H9 (cell line): ENCODE measurements around the gene KSR1. TPM values are rescaled to one million over a fixed set of nuclear protein-coding genes. Genes with fewer than 3 reads are reported as not detected.

Source experiments
- DNase-seq: peaks from one replicate; pipeline ENCODE4 v3.0.0-alpha.2; 2017
- H2AFZ ChIP-seq: one replicate; pipeline ENCODE4 v1.6.1; 2013; ENCODE audit warnings: mild to moderate bottlenecking, low read length, control low read depth, moderate library complexity
- H2AK5ac ChIP-seq: 2 replicates; pipeline ENCODE4 v1.6.1; 2013; ENCODE audit warnings: low read length, control low read depth, mixed read lengths; ENCODE audit not compliant: insufficient read length
- H2BK120ac ChIP-seq: one replicate; pipeline ENCODE4 v1.6.1; 2013; ENCODE audit warnings: low read depth, mild to moderate bottlenecking, low read length, control low read depth, inconsistent platforms; ENCODE audit not compliant: poor library complexity, severe bottlenecking
- H2BK12ac ChIP-seq: 2 replicates; pipeline ENCODE4 v1.6.1; 2013; ENCODE audit warnings: low read length, control low read depth, mixed read lengths, low read depth; ENCODE audit not compliant: insufficient read length
- H2BK15ac ChIP-seq: 2 replicates; pipeline ENCODE4 v1.6.1; 2013; ENCODE audit warnings: low read depth, low read length, control low read depth
- H2BK20ac ChIP-seq: one replicate; pipeline ENCODE4 v1.6.1; 2013; ENCODE audit warnings: low read depth, mild to moderate bottlenecking, low read length, control low read depth, inconsistent platforms; ENCODE audit not compliant: poor library complexity, severe bottlenecking
- H2BK5ac ChIP-seq: 2 replicates; pipeline ENCODE4 v1.6.1; 2013; ENCODE audit warnings: low read length, control low read depth, mixed read lengths; ENCODE audit not compliant: insufficient read length
- H3K14ac ChIP-seq: 2 replicates; pipeline ENCODE4 v1.6.1; 2013; ENCODE audit warnings: low read length, control low read depth; ENCODE audit not compliant: insufficient read depth
- H3K18ac ChIP-seq: 2 replicates; pipeline ENCODE4 v1.6.1; 2013; ENCODE audit warnings: low read depth, mild to moderate bottlenecking, mixed read lengths, low read length, control low read depth; ENCODE audit not compliant: insufficient read length
- H3K23ac ChIP-seq: 2 replicates; pipeline ENCODE4 v1.6.1; 2013; ENCODE audit warnings: low read length, control low read depth, mixed read lengths, low read depth; ENCODE audit not compliant: insufficient read length
- H3K23me2 ChIP-seq: 2 replicates; pipeline ENCODE4 v1.6.1; 2013; ENCODE audit warnings: low read depth, mild to moderate bottlenecking, mixed read lengths, low read length, control low read depth; ENCODE audit not compliant: insufficient read length, poor library complexity, severe bottlenecking
- H3K27ac ChIP-seq: 2 replicates; pipeline ENCODE4 v1.5.1; 2013; ENCODE audit warnings: low read length, control low read depth, mixed read lengths, low read depth; ENCODE audit not compliant: insufficient read length
- H3K27me3 ChIP-seq: 2 replicates; pipeline ENCODE4 v1.6.1; 2013; ENCODE audit warnings: low read length, control low read depth, inconsistent platforms; ENCODE audit not compliant: insufficient read depth
- H3K4ac ChIP-seq: 2 replicates; pipeline ENCODE4 v1.6.1; 2013; ENCODE audit warnings: low read depth, mild to moderate bottlenecking, control low read depth, inconsistent platforms, low read length, moderate library complexity
- H3K4me1 ChIP-seq: 2 replicates; pipeline ENCODE4 v1.6.1; 2013; ENCODE audit warnings: low read length, control low read depth, inconsistent platforms; ENCODE audit not compliant: insufficient read depth
- H3K4me2 ChIP-seq: 2 replicates; pipeline ENCODE4 v1.6.1; 2013; ENCODE audit warnings: low read length, control low read depth, mixed read lengths; ENCODE audit not compliant: insufficient read length, insufficient read depth
- H3K56ac ChIP-seq: 2 replicates; pipeline ENCODE4 v1.6.1; 2013; ENCODE audit warnings: low read depth, mild to moderate bottlenecking, mixed read lengths, low read length, control low read depth; ENCODE audit not compliant: insufficient read length
- H3K79me1 ChIP-seq: 2 replicates; pipeline ENCODE4 v1.6.1; 2013; ENCODE audit warnings: low read depth, mild to moderate bottlenecking, moderate library complexity, low read length, control low read depth, inconsistent platforms; ENCODE audit not compliant: insufficient read depth, poor library complexity, severe bottlenecking
- H3K79me2 ChIP-seq: 2 replicates; pipeline ENCODE4 v1.6.1; 2013; ENCODE audit warnings: low read length, control low read depth, inconsistent platforms; ENCODE audit not compliant: insufficient read depth
- H3K9ac ChIP-seq: 2 replicates; pipeline ENCODE4 v1.6.1; 2013; ENCODE audit warnings: low read length, control low read depth, mixed read lengths; ENCODE audit not compliant: insufficient read length; ENCODE audit errors: extremely low read depth
- H3K9me3 ChIP-seq: one replicate; pipeline ENCODE4 v1.6.1; 2013; ENCODE audit warnings: low read depth, low read length, inconsistent platforms; ENCODE audit not compliant: control insufficient read depth
- H3T11ph ChIP-seq: one replicate; pipeline ENCODE4 v1.6.1; 2013; ENCODE audit warnings: mild to moderate bottlenecking, low read length, control low read depth, inconsistent platforms
- H4K20me1 ChIP-seq: one replicate; pipeline ENCODE4 v1.6.1; 2013; ENCODE audit not compliant: control insufficient read depth, insufficient read length, insufficient read depth
- H4K5ac ChIP-seq: 2 replicates; pipeline ENCODE4 v1.6.1; 2013; ENCODE audit warnings: low read depth, mild to moderate bottlenecking, mixed read lengths, low read length, control low read depth; ENCODE audit not compliant: insufficient read length
- H4K8ac ChIP-seq: replicated peaks from 2 replicates; pipeline ENCODE4 v1.6.1; 2013; ENCODE audit warnings: low read length, control low read depth, mixed read lengths, low read depth; ENCODE audit not compliant: insufficient read length
- H4K91ac ChIP-seq: 2 replicates; pipeline ENCODE4 v1.6.1; 2013; ENCODE audit warnings: low read depth, mild to moderate bottlenecking, moderate library complexity, mixed read lengths, low read length, control low read depth; ENCODE audit not compliant: insufficient read length
- H3K27ac Mint-ChIP-seq, 3 experiments: 2 replicates in 2 of 3; 3 replicates in 1 of 3; pipeline ENCODE4 v1.8.0; 2020 to 2021; ENCODE audit warnings: mixed read lengths in 3 of 3, mild to moderate bottlenecking in 1 of 3, moderate library complexity in 1 of 3
- H3K27me3 Mint-ChIP-seq: 2 replicates; pipeline ENCODE4 v1.8.0; 2021; ENCODE audit warnings: low read depth, mild to moderate bottlenecking, moderate library complexity, mixed read lengths
- H3K36me3 Mint-ChIP-seq, 3 experiments: 2 replicates in 2 of 3; 3 replicates in 1 of 3; pipeline ENCODE4 v1.8.0; 2020 to 2021; ENCODE audit warnings: low read depth in 3 of 3, mixed read lengths in 3 of 3; ENCODE audit not compliant: insufficient read depth in 1 of 3
- H3K4me1 Mint-ChIP-seq, 2 experiments: 2 replicates each; pipeline ENCODE4 v1.8.0; 2020; ENCODE audit warnings: mixed read lengths in 2 of 2
- H3K4me3 Mint-ChIP-seq, 2 experiments: 2 replicates in 1 of 2; 3 replicates in 1 of 2; pipeline ENCODE4 v1.8.0; 2020 to 2021; ENCODE audit warnings: mild to moderate bottlenecking in 2 of 2, mixed read lengths in 2 of 2, moderate library complexity in 1 of 2
- H3K9me3 Mint-ChIP-seq, 2 experiments: 2 replicates in 1 of 2; 3 replicates in 1 of 2; pipeline ENCODE4 v1.8.0; 2020; ENCODE audit warnings: mild to moderate bottlenecking in 2 of 2, mixed read lengths in 2 of 2, moderate library complexity in 1 of 2
- CTCF ChIP-seq: fragments of 200-600 bp; sonication (generic); conservative IDR thresholded peaks from 3 replicates; pipeline ENCODE4 v1.8.0; 2021; ENCODE audit warnings: antibody characterized with exemption, mild to moderate bottlenecking
- WGBS: extraction: QIAGEN DNeasy Blood & Tissue Kit; methylation state at CpG from one replicate; pipeline ENCODE4 v1.1.7; 2013; ENCODE audit warnings: missing lambda C conversion rate, low lambda C conversion rate, mixed read lengths; ENCODE audit not compliant: insufficient read length; ENCODE audit errors: extremely low coverage; 5-methylcytosine and 5-hydroxymethylcytosine counted together
- total RNA-seq: library from RNA; stranded (reverse); gene quantifications from 2 replicates; pipeline ENCODE4 v1.2.1, GENCODE V29; 2021

Gene KSR1
- total RNA-seq, 1 experiment from 2014 or later: 44.9 TPM

GRCh38 chr17:27549251-27549893, 93.1 kb downstream of the KSR1 start:
- Histone ChIP-seq H3K23ac (no peak overlapping the region), H2BK120ac (no peak overlapping the region), H2AFZ (no peak overlapping the region), H4K91ac (no peak overlapping the region), H3K27me3 (no peaks in the 10 kb centered on the region), H3K4me1 (no peaks in the 10 kb centered on the region; the same call in 1 of the 2 replicates), H4K5ac (no peak overlapping the region), H2AK5ac (no peak overlapping the region), H3K4ac (no peak overlapping the region), H3K79me1 (no peaks in the 10 kb centered on the region), H3K14ac (no peak overlapping the region), H3T11ph (no peak overlapping the region), H4K8ac (no peak overlapping the region), H3K9ac (no peak overlapping the region), H3K18ac (no peak overlapping the region), H4K20me1 (no peaks in the 10 kb centered on the region), H3K56ac (no peak overlapping the region), H2BK5ac (no peak overlapping the region), H3K27ac (no peak overlapping the region), H3K9me3 (no peaks in the 10 kb centered on the region), H2BK15ac (no peak overlapping the region), H2BK20ac (no peak overlapping the region), H2BK12ac (no peak overlapping the region), H3K23me2 (no peaks in the 10 kb centered on the region), H3K79me2 (peaks cover 4% of the 10 kb centered on the region; the same call in 1 of the 2 replicates), H3K4me2 (no peak overlapping the region)
- H3K4me1 Mint-ChIP-seq: peaks cover 31 to 43% of the 10 kb centered on the region in 2 experiments
- peaks cover 9 to 17% (median 11%) of the 10 kb centered on the region in 3 experiments for H3K36me3 Mint-ChIP-seq
- H3K27me3 Mint-ChIP-seq: no peaks in the 10 kb centered on the region
- TF ChIP-seq CTCF: no peak
- H3K4me3 Mint-ChIP-seq: no peak overlapping the region
- WGBS: no CpG with 5 or more reads among the region's 10 CpGs
- no peak for DNase-seq
- peaks cover 0 to 2% of the 10 kb centered on the region in 2 experiments; a peak in 2 of 5 replicates for H3K9me3 Mint-ChIP-seq
- H3K27ac Mint-ChIP-seq: no peak overlapping the region
